Parathyroid adenoma (tissue), 2 donors: ENCODE results near the gene SULT1A2.

Experiments
- H2AFZ ChIP-seq: fragments of 300-600 bp; sonication (generic); one replicate; pipeline ENCODE4 v1.7.0; 2017; ENCODE audit warnings: antibody characterized with exemption, mild to moderate bottlenecking
- H3K27ac ChIP-seq: fragments of 300-600 bp; sonication (generic); one replicate; pipeline ENCODE4 v1.7.0; 2017
- H3K27me3 ChIP-seq: fragments of 300-600 bp; sonication (generic); one replicate; pipeline ENCODE4 v1.7.0; 2017; ENCODE audit warnings: low read length; ENCODE audit not compliant: control insufficient read depth, insufficient read depth
- H3K36me3 ChIP-seq: fragments of 300-600 bp; sonication (generic); one replicate; pipeline ENCODE4 v1.7.0; 2017; ENCODE audit warnings: low read length; ENCODE audit not compliant: control insufficient read depth, insufficient read depth
- H3K4me1 ChIP-seq: fragments of 300-600 bp; sonication (generic); one replicate; pipeline ENCODE4 v1.7.0; 2017; ENCODE audit warnings: control low read depth
- H3K4me2 ChIP-seq: fragments of 300-600 bp; sonication (generic); one replicate; pipeline ENCODE4 v1.7.0; 2017; ENCODE audit warnings: low read length
- H3K4me3 ChIP-seq: fragments of 300-600 bp; sonication (generic); one replicate; pipeline ENCODE4 v1.7.0; 2017; ENCODE audit warnings: low read depth, low read length
- H3K79me2 ChIP-seq: fragments of 300-600 bp; sonication (generic); one replicate; pipeline ENCODE4 v1.7.0; 2017; ENCODE audit warnings: control low read depth
- H3K9ac ChIP-seq: fragments of 300-600 bp; sonication (generic); one replicate; pipeline ENCODE4 v1.7.0; 2017; ENCODE audit warnings: mild to moderate bottlenecking
- H3K9me3 ChIP-seq: fragments of 300-600 bp; sonication (generic); one replicate; pipeline ENCODE4 v1.7.0; 2017; ENCODE audit warnings: low read length; ENCODE audit not compliant: control insufficient read depth
- CTCF ChIP-seq: fragments of 300-600 bp; sonication (generic); IDR thresholded peaks from one replicate; pipeline ENCODE4 v1.7.0; 2017; ENCODE audit warnings: antibody characterized with exemption, mild to moderate bottlenecking
- donor health status: primary hyperparathyroidism.

Gene SULT1A2

GRCh38 chr16:28589069-28589468 lies 7.8 kb downstream of the SULT1A2 start:
- Histone ChIP-seq H3K4me3 (no peak overlapping the region), H3K9me3 (no peaks in the 10 kb centered on the region), H3K4me2 (no peak overlapping the region), H2AFZ (no peak overlapping the region), H3K4me1 (no peaks in the 10 kb centered on the region), H3K9ac (no peak overlapping the region), H3K79me2 (no peaks in the 10 kb centered on the region), H3K27me3 (no peaks in the 10 kb centered on the region), H3K36me3 (no peaks in the 10 kb centered on the region), H3K27ac (no peak overlapping the region)
- no peak for TF ChIP-seq CTCF

- no peak overlapping the region for H3K27ac ChIP-seq
- TF ChIP-seq CTCF = no peak
- no peaks in the 10 kb centered on the region for H3K27me3 ChIP-seq
- H3K4me2 ChIP-seq = no peak overlapping the region
- H2AFZ ChIP-seq = no peak overlapping the region
- H3K4me3 ChIP-seq = no peak overlapping the region
- H3K79me2 ChIP-seq = no peaks in the 10 kb centered on the region
- H3K9me3 ChIP-seq = no peaks in the 10 kb centered on the region
- no peak overlapping the region for H3K9ac ChIP-seq
- no peaks in the 10 kb centered on the region for H3K36me3 ChIP-seq
- H3K4me1 ChIP-seq = no peaks in the 10 kb centered on the region
These were observed 9.5 kb downstream of the SULT1A2 start for GRCh38 chr16:28587386-28587785.

- no peaks in the 10 kb centered on the region for H3K36me3 ChIP-seq
These were observed 10.4 kb downstream of the SULT1A2 start for GRCh38 chr16:28586466-28586865.

GRCh38 chr16:28585674-28586073 lies 11.2 kb downstream of the SULT1A2 start:
- Histone ChIP-seq H3K79me2 (no peaks in the 10 kb centered on the region), H3K9ac (no peak overlapping the region), H3K4me1 (no peaks in the 10 kb centered on the region), H3K4me2 (no peak overlapping the region), H3K36me3 (no peaks in the 10 kb centered on the region), H2AFZ (no peak overlapping the region), H3K27ac (no peak overlapping the region), H3K27me3 (no peaks in the 10 kb centered on the region), H3K4me3 (no peak overlapping the region), H3K9me3 (no peaks in the 10 kb centered on the region)
- no peak for TF ChIP-seq CTCF

More at GRCh38 chr16:28586466-28586865, 10.4 kb downstream of the SULT1A2 start:
- no peaks in the 10 kb centered on the region for H3K79me2 ChIP-seq
- no peaks in the 10 kb centered on the region for H3K4me1 ChIP-seq
- H3K27me3 ChIP-seq = no peaks in the 10 kb centered on the region
- no peak for TF ChIP-seq CTCF
- H3K9ac ChIP-seq = no peak overlapping the region
- H3K9me3 ChIP-seq = no peaks in the 10 kb centered on the region
- no peak overlapping the region for H3K27ac ChIP-seq
- H3K4me2 ChIP-seq = no peak overlapping the region
- no peak overlapping the region for H3K4me3 ChIP-seq
- no peak overlapping the region for H2AFZ ChIP-seq

GRCh38 chr16:28580726-28581315 lies 16.0 kb downstream of the SULT1A2 start:
- H2AFZ ChIP-seq = no peak overlapping the region
- H3K4me1 ChIP-seq = no peaks in the 10 kb centered on the region
- no peak overlapping the region for H3K9ac ChIP-seq
- no peak overlapping the region for H3K4me2 ChIP-seq
- no peak for TF ChIP-seq CTCF
- H3K4me3 ChIP-seq = no peak overlapping the region
- no peaks in the 10 kb centered on the region for H3K27me3 ChIP-seq
- H3K36me3 ChIP-seq = no peaks in the 10 kb centered on the region
- H3K79me2 ChIP-seq = peaks cover 14% of the 10 kb centered on the region
- no peak overlapping the region for H3K27ac ChIP-seq
- H3K9me3 ChIP-seq = no peaks in the 10 kb centered on the region
